ENCODE measurements around the gene ASB3.
"Not testable (repeated sequence)": the region's sequence is repeated elsewhere in the genome, so short reads cannot be mapped to it uniquely, and the experiment has no call there.

The ASB3 gene, protein sequence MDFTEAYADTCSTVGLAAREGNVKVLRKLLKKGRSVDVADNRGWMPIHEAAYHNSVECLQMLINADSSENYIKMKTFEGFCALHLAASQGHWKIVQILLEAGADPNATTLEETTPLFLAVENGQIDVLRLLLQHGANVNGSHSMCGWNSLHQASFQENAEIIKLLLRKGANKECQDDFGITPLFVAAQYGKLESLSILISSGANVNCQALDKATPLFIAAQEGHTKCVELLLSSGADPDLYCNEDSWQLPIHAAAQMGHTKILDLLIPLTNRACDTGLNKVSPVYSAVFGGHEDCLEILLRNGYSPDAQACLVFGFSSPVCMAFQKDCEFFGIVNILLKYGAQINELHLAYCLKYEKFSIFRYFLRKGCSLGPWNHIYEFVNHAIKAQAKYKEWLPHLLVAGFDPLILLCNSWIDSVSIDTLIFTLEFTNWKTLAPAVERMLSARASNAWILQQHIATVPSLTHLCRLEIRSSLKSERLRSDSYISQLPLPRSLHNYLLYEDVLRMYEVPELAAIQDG

GRCh38 chr2:53786705-53787613, at the start of gene ASB3, which contains the start of gene ERLEC1:
Gene ASB3, minus strand, starts transcription at chr2:53786953. Its CDS starts 21,381 bp downstream, at chr2:53765572.
Gene ERLEC1, plus strand, starts transcription at chr2:53787044. Its CDS starts 167 bp downstream, at chr2:53787211.
- Mint-ChIP-seq H3K27ac (peak within 1 kb of the TSS; percentile 95), H3K4me3 (peak within 1 kb of the TSS; percentile 92), H3K9me3 (no peaks in the 10 kb centered on the region), H3K36me3 (ENCODE audit: low read depth) (peaks cover 6% of the 10 kb centered on the region), H3K27me3 (ENCODE audit: low read depth) (no peaks in the 10 kb centered on the region), H3K4me1 (ENCODE audit: low read depth) (peaks cover 28% of the 10 kb centered on the region)

DNA sequence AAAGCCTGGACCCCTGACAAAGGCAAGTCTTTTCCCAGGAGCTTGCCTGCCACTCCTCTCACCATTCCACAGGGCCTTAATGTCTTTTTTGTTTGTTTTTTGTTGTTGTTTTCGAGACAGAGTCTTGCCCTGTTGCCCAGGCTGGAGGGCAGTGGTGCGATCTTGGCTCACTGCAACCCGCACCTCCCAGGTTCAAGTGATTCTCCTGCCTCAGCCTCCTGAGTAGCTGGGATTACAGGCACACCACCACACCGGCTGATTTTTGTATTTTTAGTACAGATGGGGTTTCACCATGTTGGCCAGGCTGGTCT, 43.2 kb upstream of the ASB3 start:
- not testable (repeated sequence) for H3K36me3 Mint-ChIP-seq (ENCODE audit: low read depth); H3K4me3 Mint-ChIP-seq; H3K27me3 Mint-ChIP-seq (ENCODE audit: low read depth); H3K9me3 Mint-ChIP-seq; H3K4me1 Mint-ChIP-seq (ENCODE audit: low read depth); H3K27ac Mint-ChIP-seq

DNA sequence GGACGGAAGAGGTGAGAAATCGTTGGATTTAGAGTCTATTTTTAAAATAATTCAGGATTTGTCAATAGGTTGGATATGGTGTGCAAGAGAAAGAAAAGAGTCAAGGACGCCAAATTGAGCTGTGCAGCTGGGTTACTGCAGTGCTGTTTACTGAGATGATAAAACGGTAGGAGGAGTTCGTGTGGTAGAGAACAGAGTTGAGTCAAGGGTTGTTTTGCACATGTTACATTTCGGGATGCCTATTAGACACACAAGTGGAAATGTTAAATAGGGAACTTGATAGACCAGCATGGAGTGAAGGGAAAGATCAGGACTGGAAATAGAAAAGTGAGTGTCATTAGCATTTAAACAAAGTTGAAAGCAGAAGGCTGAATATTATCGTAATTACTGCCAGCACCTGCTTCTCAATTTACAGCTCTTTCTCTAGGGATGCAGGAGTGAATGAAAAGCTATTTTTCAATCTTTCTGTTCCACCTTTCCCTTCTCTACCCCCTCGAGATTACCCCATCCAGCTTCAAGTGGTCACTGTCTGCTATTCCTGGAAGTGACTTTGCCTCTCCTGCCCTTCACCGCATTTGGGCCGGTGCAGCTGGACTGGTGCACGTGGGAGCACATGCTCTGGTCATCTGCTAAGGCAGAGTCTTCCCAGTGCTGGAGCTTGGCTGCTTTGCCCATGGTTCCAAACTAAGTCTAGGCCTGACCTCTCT, 42.7 kb upstream of the ASB3 start:
- H3K27me3 Mint-ChIP-seq (ENCODE audit: low read depth): no peaks in the 10 kb centered on the region
- no peaks in the 10 kb centered on the region for H3K4me1 Mint-ChIP-seq (ENCODE audit: low read depth)
- no peaks in the 10 kb centered on the region for H3K9me3 Mint-ChIP-seq

GRCh38 chr2:53828331-53828730, 41.6 kb upstream of the ASB3 start:
- Mint-ChIP-seq H3K4me1 (ENCODE audit: low read depth) (no peaks in the 10 kb centered on the region), H3K27ac (no peak overlapping the region), H3K27me3 (ENCODE audit: low read depth) (no peaks in the 10 kb centered on the region), H3K4me3 (no peak overlapping the region), H3K36me3 (ENCODE audit: low read depth) (no peaks in the 10 kb centered on the region), H3K9me3 (no peaks in the 10 kb centered on the region)

More for the DNA sequence above, 42.7 kb upstream of the ASB3 start:
- no peaks in the 10 kb centered on the region for H3K36me3 Mint-ChIP-seq (ENCODE audit: low read depth)
- no peak overlapping the region for H3K27ac Mint-ChIP-seq
- no peak overlapping the region for H3K4me3 Mint-ChIP-seq

DNA sequence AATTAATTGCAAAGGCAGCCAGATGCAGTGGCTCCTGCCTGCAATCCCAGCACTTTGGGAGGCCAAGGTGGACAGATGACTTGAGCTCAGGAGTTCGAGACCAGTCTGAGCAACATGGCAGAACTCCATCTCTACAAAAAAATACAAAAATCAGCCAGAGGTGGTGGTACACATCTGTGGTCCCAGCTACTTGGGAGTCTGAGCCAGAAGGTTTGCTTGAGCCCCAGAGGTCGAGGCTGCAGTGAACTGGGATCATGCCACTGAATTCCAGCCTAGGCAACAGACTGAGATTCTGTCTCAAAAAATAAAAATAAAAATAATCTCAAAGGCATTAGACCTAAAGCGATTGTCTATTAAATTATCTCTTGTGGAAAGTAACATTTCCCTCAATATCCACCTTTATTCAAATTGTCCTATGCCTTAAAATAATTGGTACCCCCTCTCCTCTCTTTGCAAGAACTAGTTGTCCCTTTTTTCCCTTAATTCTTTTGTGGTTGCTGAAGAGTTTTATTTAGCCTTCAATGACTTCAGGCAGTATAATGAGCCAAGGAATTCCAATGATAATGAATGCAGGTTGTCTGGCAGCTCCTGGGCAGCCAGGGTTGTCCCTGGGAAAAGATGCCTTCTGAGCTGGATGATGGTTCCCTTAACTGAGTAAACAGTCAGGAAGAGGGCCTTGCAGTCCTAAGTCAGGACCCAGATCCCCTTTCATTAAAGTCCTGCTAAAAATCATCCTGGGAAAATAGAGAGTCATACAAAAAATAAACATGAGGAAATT, 40.8 kb upstream of the ASB3 start:
- Mint-ChIP-seq H3K4me3 (no peak overlapping the region), H3K36me3 (ENCODE audit: low read depth) (no peaks in the 10 kb centered on the region), H3K9me3 (no peaks in the 10 kb centered on the region), H3K4me1 (ENCODE audit: low read depth) (no peaks in the 10 kb centered on the region), H3K27me3 (ENCODE audit: low read depth) (no peaks in the 10 kb centered on the region), H3K27ac (no peak overlapping the region)

DNA sequence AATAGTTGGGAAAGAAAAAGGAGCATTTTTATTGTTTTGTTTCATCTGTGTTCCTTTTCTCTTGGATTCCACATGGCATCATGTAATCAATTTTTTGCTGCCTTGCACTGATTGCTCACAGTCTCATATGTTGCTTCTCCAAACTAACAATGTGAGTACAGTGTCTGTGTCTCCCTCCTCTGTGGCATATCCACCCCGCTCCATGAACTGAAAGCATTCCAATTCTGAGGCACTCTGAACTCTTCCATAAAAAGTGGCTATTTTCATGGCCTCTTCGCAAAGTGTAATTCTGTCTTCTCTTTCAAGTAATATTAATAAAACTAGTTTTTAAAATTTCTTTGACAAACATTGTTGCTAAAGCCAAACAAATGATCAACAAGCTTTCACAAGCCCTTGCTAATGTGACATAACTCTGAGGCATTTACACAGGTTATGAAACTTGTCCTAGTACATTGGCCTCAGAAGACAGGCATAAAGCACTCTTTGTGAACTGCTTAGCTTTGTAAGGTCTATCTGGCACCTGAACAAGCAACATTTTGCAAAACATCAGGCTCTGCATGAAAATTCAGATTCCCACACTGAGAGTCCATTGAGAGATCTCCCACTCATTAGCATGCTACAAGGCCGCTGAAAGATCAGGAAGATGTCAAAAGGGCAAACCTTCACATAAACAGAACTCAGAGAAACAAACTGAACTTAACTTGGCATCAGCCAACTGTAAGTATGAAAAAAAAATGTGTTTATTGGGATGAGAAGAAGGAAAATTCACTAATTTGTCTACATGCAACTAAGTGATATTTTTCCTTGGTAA, 40.0 kb upstream of the ASB3 start:
- Mint-ChIP-seq H3K27ac (no peak overlapping the region), H3K36me3 (ENCODE audit: low read depth) (no peaks in the 10 kb centered on the region), H3K9me3 (no peaks in the 10 kb centered on the region), H3K27me3 (ENCODE audit: low read depth) (no peaks in the 10 kb centered on the region), H3K4me1 (ENCODE audit: low read depth) (no peaks in the 10 kb centered on the region), H3K4me3 (no peak overlapping the region)

GRCh38 chr2:53826030-53826410, 39.3 kb upstream of the ASB3 start:
- Mint-ChIP-seq H3K27me3 (ENCODE audit: low read depth) (no peaks in the 10 kb centered on the region), H3K36me3 (ENCODE audit: low read depth) (no peaks in the 10 kb centered on the region), H3K4me3 (no peak overlapping the region), H3K9me3 (no peaks in the 10 kb centered on the region), H3K4me1 (ENCODE audit: low read depth) (no peaks in the 10 kb centered on the region), H3K27ac (no peak overlapping the region)

DNA sequence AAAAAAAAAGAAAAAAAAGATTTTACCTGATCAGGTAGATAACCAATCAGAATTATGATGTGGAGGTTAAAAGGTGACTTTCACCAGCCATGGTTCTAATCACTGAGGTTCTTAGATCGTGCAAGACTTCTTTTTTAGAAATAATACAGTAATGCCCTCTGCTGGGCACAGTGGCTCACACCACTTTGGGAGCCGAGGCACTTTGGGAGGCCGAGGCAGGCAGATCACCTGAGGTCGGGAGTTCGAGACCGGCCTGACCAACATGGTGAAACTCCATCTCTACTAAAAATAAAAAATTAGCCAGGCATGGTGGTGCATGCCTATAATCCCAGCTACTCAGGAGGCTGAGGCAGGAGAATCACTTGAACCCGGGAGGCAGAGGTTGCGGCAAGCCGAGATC, 36.9 kb upstream of the ASB3 start:
- not testable (repeated sequence) for H3K4me1 Mint-ChIP-seq (ENCODE audit: low read depth); H3K4me3 Mint-ChIP-seq; H3K27me3 Mint-ChIP-seq (ENCODE audit: low read depth); H3K9me3 Mint-ChIP-seq; H3K36me3 Mint-ChIP-seq (ENCODE audit: low read depth); H3K27ac Mint-ChIP-seq

GRCh38 chr2:53821810-53822209, 35.1 kb upstream of the ASB3 start:
- Mint-ChIP-seq H3K4me3 (no peak overlapping the region), H3K27ac (no peak overlapping the region), H3K36me3 (ENCODE audit: low read depth) (peaks cover 13% of the 10 kb centered on the region), H3K27me3 (ENCODE audit: low read depth) (no peaks in the 10 kb centered on the region), H3K9me3 (no peaks in the 10 kb centered on the region), H3K4me1 (ENCODE audit: low read depth) (no peaks in the 10 kb centered on the region)

- H3K27me3 Mint-ChIP-seq (ENCODE audit: low read depth): no peaks in the 10 kb centered on the region
- no peaks in the 10 kb centered on the region for H3K9me3 Mint-ChIP-seq
- H3K4me1 Mint-ChIP-seq (ENCODE audit: low read depth): no peaks in the 10 kb centered on the region
- peaks cover 16% of the 10 kb centered on the region for H3K36me3 Mint-ChIP-seq (ENCODE audit: low read depth)
- no peak overlapping the region for H3K27ac Mint-ChIP-seq
- no peak overlapping the region for H3K4me3 Mint-ChIP-seq
Observed at GRCh38 chr2:53820711-53821110, 34.0 kb upstream of the ASB3 start.

DNA sequence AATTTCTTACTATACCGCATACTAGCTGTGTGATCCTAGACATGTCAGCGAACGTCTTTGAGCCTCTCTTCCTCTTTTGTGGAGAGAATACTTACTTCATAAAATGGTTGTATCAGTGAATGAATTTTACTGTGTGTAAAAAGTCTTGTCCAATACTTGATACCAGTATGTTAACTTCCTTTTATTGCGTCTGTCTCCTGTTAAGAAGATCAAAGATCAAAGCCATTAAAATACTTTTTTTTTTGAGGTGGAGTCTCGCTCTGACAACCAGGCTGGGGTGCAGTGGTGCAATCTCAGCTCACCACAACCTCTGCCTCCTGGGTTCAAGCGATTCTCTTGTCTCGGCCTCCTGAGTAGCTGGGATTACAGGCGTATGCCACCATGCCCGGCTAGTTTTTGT, 33.3 kb upstream of the ASB3 start:
- Mint-ChIP-seq H3K36me3 (ENCODE audit: low read depth) (peaks cover 22% of the 10 kb centered on the region), H3K27ac (no peak overlapping the region), H3K4me1 (ENCODE audit: low read depth) (no peaks in the 10 kb centered on the region), H3K9me3 (no peaks in the 10 kb centered on the region), H3K27me3 (ENCODE audit: low read depth) (no peaks in the 10 kb centered on the region), H3K4me3 (no peak overlapping the region)

- H3K9me3 Mint-ChIP-seq: no peaks in the 10 kb centered on the region
- H3K36me3 Mint-ChIP-seq (ENCODE audit: low read depth): peaks cover 23% of the 10 kb centered on the region
- H3K27me3 Mint-ChIP-seq (ENCODE audit: low read depth): no peaks in the 10 kb centered on the region
- no peak overlapping the region for H3K4me3 Mint-ChIP-seq
- H3K27ac Mint-ChIP-seq: no peak overlapping the region
- no peaks in the 10 kb centered on the region for H3K4me1 Mint-ChIP-seq (ENCODE audit: low read depth)
Observed at GRCh38 chr2:53819634-53820033, 32.9 kb upstream of the ASB3 start.

GRCh38 chr2:53818854-53819435, 32.2 kb upstream of the ASB3 start:
- H3K4me1 Mint-ChIP-seq (ENCODE audit: low read depth): no peaks in the 10 kb centered on the region

More at GRCh38 chr2:53818854-53819435, 32.2 kb upstream of the ASB3 start:
- Mint-ChIP-seq H3K9me3 (no peaks in the 10 kb centered on the region), H3K4me3 (no peak overlapping the region), H3K36me3 (ENCODE audit: low read depth) (peaks cover 24% of the 10 kb centered on the region), H3K27ac (no peak overlapping the region), H3K27me3 (ENCODE audit: low read depth) (no peaks in the 10 kb centered on the region)

All from T-helper 1 cell treated with Interleukin-12 subunit alpha and Interleukin-12 subunit beta and Interleukin-4 antibody, amounts not matched to agents 30 μg/mL and 1 μg/mL, for 36 hours (primary cell).